GM21360 (cell line): ENCODE results near the gene CCDC14.
"Not testable (repeated sequence)": the region's sequence is repeated elsewhere in the genome, so short reads cannot be mapped to it uniquely, and the experiment has no call there.

Source experiments
- ATAC-seq: cut with Tn5 transposase; IDR thresholded peaks from one replicate; pipeline ENCODE4 v1.9.1; 2021; ENCODE audit warnings: mild to moderate bottlenecking, moderate library complexity; ENCODE audit not compliant: unreplicated experiment

CCDC14 gene, protein sequence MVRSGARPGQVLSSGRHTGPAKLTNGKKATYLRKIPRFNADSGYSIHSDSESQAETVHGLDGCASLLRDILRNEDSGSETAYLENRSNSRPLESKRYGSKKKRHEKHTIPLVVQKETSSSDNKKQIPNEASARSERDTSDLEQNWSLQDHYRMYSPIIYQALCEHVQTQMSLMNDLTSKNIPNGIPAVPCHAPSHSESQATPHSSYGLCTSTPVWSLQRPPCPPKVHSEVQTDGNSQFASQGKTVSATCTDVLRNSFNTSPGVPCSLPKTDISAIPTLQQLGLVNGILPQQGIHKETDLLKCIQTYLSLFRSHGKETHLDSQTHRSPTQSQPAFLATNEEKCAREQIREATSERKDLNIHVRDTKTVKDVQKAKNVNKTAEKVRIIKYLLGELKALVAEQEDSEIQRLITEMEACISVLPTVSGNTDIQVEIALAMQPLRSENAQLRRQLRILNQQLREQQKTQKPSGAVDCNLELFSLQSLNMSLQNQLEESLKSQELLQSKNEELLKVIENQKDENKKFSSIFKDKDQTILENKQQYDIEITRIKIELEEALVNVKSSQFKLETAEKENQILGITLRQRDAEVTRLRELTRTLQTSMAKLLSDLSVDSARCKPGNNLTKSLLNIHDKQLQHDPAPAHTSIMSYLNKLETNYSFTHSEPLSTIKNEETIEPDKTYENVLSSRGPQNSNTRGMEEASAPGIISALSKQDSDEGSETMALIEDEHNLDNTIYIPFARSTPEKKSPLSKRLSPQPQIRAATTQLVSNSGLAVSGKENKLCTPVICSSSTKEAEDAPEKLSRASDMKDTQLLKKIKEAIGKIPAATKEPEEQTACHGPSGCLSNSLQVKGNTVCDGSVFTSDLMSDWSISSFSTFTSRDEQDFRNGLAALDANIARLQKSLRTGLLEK

DNA sequence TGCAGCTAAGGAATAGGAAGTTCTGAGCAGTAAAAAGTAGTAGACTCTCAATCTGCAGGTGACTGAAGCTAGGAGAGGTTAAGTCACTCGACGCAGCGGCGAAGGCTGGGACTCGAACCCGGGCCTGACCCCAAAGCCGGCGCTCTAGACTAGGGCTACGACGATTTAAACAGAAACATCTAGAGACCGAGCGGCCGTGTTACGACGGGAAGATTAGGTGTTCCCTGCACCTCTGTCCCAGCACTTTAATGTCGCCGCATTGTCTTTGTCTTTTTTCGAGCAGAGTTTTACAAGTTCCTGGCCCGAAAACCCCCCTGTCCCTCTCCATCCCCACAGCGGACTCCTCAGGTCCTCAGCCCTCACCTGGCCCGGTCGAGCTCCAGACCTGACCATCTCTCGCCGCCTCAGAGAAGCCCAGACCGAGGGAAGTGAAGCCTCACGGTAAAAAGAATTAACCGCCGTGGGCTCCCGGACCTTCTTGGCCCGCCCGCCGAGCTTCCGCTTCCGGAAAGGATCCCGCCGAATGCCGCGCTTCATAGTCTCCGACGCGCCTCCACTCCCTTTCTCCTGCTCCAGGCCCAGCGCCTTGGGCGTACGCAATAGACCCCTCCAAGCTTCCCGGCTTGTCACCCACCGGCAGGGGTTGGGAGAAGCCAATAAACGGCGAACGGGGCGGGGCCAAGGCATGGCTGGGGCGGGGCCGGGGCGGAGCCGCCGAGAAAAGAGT, at the start of gene CCDC14:
Gene CCDC14, minus strand, starts transcription at position 449 of the 727 bp plus-strand sequence. Its CDS starts 56 bp downstream, at position 393.
- peak; percentile 89 for ATAC-seq

DNA sequence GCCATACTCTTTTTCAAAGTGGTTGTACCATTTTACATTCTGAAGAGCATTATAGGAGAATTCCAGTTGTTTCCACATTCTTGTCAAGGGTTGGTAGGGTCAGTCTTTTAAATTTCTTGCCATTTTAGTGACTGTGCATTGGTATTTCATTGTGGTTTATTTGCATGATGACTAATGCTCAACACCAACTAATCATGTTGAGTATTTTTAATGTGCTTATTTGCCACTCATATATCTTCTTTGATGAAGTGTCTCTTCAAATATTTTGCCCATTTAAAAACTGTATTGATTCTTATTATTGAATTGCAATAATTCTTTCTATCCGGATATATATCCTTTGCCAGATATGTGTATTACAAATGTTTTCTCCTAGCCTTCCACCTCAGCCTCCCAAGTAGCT, 47.3 kb upstream of the CCDC14 start:
- not testable (repeated sequence) for ATAC-seq

DNA sequence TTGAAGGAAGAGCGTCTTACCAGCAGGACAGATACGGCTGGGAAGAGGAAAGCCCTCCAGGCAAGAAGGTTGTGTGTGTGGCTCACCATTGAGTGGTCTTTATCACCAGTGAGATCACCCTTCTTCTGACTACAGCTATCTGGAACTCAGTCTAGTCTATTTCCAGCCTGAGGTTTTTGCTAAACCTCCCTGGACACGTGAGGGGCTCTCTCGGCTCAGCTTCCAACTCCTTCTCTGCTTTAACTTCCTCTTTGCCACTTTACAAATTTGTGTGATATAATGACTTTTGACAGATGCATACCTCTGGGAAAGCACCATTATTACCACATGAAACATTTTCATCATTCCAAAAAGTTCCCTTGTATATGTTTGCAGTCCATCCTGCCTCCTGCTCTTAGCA, 46.2 kb upstream of the CCDC14 start:
- no peak for ATAC-seq

DNA sequence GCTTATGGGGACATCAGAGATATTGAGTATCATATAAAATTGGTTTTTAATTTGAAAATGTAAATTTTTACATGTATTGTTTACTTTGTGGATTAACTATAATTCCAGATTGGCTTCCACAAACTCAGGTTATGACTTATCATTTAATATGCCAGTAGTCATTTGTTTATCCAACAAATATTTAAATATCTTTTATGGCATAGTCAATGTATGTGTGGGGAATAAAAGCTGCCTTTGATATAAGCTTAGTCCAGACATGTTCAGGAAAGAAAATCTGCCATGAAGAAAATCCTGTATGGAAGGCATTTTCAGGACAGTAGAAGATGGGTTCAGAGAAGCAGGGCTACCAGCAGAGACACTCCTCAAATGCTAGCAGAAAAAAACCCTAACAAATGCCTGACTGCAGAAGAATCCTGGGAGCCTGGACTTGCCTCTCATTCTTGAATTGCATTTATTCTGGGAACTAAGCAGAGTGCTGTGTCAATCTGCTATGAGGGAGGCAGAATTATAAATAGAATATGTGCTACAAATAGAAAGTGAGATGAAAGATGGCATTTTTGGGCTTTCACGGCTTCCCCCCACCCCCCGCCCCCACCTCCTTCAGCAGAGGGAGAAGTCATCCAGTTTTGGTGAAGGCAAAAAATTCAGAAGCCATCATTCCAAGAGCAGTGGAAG, 41.5 kb upstream of the CCDC14 start:
- not testable (repeated sequence) for ATAC-seq

DNA sequence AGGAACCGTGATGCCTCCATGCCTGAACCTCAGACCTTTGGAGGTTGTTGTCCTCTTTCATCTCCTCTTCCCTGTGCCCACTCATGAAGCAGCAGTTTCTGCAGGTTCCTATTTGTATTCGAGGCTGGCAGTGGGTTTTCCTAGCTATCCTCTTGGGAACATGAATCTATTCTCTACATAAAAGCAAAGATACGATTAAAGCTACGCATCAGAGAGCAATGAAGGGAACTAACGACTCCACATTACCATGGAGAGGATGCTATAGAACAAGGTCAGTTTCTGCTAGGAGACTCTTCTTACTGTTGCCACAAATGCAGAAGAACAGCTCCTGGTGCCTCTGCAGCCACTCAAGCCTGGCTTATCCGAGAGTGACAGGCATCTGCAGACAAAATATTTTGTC, 40.3 kb upstream of the CCDC14 start:
- not testable (repeated sequence) for ATAC-seq

DNA sequence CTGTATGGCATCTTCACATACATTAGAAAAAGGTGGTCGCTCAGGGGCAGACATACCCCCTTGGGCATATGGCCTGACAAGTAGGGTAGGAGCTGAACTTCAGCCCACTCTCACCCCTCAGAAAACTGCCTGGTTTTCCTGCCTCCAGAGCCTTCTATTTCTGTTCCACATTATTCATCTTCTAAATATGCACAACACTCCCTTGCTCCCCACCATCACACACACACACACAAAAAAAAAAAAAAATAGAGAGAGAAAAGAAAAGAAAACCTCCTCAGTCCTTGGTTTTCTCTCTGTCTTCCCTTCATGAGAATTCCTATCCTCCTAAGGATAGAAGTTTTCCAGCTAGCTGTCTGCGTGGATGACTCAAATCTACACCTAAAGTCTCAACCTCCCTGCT, 36.5 kb upstream of the CCDC14 start:
- ATAC-seq = no peak

DNA sequence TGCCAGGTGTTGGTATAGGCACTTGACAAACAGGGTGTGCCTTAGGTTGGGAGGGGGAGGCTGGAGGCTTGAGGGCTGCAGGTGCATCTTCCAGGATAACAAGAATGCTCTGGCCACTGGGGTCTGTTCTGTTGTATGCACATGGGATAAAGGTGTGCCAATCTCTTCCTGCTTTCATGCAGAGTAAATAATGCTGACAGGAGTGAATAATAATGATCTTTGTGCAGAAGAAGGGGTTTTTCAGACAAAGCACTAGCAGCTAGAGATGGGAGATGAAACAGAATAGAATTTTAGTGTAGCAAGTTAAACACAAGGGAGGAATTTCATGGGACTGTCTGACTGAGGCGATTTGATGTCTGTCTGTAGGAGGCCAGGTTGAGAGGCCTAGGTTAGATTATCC, 32.8 kb upstream of the CCDC14 start:
- ATAC-seq = no peak

DNA sequence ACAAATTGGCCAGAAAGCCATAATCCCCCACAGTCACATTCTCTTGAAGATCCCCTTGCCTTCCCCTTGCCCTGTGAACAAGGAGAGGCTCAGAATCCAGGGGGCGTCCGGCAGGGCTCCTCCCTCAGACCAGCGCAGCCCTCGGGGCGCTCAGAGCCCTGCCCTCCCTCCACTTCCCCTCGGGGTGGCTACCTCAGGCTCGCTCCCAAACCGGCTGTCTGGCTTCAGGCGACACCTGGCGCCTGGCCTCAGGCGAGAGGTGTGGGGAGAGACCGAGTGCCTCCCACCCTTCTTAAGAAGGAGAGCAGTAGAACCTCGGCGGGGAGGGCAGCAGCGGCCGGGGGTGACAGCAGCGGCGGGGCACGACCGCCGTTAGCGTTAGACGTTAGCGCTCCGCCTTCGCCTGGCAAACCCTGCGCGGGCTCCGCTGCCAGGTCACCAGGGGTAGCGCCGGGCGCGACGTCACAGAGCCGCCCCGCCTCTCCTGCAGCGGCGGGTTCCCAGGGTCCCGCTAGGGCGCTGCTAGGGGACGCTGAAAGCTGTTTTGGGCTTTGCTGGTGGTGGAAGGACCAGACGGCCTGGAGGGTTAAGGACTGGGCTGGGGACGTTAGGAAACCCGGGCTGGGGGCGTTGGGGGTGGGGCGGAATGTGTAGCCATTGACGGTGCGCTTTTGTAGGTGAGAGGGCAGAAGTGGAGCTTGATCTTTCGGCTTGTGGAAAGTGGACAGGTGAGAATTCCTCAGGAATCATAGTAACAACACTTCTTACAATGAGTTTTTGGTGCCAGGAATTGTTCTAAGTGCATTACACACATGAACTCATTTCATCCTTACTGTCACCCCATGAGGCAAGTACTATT, 30.9 kb upstream of the CCDC14 start, which contains the start of gene ROPN1:
Gene ROPN1, minus strand, starts transcription at position 395 of the 859 bp plus-strand sequence. CDS start 11,643 bp downstream, outside the sequence.
- ATAC-seq = not testable (repeated sequence)

DNA sequence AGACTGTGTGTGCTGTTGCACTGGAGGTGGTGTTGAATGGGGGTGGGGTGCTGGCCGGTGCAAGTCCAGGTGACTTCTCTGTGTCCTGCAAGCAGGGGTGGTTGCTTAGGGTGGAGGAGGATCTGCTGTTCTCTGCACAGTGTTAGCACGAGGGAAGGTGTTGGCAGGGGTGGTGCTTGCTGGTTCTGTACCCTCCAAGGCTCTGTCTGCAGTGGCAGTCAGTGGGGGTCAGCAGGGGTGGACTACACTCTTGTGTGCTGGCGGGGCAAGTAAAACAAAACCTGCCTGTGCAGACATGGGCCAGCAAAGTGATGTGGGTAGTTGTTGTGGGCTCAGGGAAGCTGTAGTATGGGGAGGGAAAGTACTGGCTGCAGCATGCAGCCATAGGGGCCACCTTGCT, 25.4 kb upstream of the CCDC14 start:
- ATAC-seq = no peak

DNA sequence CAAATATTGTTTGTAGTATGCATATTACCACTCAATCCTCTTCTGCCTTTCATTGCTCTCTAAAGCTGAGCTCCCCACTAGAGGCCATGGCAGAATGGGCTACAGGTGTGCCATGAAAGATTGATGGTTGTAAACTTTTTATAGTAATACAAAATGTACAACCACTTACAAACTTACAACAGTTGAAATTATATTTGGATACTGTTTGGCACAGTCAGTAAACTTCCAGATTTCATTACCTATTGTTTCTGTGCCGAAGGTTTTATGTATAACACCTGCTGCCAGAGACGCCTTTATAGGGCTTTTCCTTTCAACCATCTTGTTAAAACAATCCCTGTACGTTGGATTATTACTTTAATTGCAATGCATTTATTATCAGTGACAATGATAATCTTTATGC, 23.9 kb upstream of the CCDC14 start:
- no peak for ATAC-seq

DNA sequence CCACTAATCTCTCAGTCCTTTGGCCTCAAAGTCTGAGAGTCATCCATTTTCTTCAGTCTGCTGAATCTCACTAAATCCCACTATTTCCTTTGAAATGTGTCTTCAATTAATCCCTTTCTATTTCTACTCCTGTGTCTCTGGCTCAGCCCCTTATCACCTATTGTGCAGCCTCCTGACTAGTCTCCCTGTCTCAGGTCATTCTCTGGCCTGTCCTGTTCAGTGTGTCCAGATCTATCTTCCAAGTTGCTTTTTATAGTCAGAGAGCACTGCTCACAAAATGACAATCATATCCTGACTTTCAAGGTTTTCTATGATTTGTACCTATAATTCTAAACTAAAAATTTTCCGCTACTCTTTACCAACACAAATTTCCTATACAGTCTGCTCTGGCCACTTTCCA, 23.3 kb upstream of the CCDC14 start:
- ATAC-seq = no peak

DNA sequence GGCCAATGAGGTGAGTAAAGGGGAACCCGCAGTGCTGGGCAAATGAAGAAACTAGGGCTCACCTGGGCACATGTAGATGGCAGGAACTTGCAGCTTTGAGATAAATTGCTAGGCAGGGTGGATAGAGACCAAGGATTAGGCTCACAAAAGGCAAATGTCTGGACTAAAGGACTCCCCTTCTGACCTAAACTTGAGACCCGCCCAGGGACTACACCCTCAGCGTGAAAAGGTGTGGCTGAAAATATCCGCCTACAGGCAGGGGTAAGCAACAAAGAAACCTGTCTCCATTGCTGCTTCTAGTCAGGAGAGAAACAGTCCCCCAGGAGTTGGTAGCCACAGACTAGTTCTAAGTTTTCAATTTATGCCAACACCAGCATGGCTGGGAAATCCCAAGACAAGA, 20.3 kb upstream of the CCDC14 start:
- not testable (repeated sequence) for ATAC-seq

DNA sequence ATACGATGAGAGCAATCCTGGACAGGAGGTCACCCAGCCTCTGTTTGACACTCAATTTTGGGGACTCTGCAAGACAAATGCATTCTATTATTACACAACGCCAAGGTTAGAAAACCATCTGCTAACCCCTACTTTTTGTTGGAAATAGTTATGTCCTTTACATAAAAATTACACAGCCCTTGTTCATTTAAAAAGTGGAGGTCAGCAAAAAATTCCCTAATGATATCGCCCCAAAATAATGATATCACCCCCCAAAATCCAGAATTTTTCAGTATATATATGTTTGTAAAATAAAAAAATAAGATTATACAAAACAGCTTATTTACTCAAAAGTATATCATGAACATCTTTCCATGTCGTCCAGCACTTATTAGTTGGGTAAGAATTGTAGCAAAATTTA, 19.5 kb upstream of the CCDC14 start:
- ATAC-seq = no peak

DNA sequence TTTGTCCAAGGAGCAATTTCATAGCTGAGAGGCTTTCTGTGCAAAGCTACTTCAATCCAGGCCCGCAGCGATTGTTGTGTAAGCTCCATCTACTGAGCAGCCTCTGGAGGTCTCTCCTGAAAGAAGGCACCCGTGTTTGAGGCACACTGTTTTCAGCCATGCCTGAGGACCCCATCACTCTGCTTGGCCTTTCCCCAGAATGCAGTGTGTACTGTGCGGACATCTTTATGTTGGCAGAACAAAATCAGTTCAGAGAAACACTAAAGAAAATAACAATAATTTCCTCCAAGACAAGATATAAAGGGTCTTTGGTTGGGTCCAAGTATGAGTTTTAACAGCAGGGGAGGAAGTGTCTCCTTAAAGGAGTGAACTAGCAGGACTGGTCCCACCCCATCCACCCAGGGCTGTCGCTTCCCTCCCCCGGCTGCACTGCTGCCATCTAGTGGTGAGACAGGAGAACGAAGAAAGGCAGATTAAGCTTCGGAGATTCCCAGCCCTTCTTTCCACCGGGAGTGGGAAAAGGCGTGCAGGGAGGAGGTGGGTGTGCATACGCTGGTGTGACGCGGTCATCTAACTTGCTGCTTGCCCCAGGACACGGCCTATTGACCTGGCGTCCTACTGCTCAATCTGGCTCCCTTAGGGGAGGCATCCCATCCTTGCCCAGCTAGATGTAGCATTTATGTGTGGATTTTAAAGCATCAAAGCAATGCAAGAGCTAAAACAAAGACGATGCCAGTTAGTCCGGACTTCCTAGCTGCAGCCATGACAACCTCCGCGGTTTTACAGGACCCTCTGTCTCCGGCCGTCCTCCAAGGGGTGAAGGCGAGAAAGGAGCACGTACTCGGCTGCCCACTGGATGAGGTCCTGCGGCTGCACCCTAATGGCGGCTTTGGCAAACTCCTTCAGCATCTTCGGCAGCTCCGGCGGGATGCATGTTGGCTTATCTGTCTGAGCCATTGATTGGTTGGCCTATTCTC, 18.8 kb upstream of the CCDC14 start:
- ATAC-seq = not testable (repeated sequence)

DNA sequence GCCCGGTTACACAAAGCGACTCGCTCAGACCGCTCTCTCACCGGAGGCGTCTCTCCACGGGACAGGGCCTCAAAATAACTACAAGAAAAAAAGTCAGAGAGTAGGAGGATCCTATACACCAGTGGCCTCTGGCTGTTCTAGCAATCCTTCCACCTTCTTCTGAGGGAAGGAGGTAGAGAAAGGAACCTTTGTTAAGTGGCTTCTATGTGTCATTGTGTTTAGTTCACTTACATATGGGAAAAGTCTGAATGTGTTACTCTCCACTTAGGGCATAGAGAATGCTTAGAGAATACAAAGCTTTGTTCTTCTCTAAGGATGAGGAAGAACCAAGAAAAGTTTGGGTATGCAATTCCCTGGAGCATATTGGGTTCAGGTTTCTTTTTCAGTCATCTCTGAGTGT, 15.9 kb upstream of the CCDC14 start:
- ATAC-seq = not testable (repeated sequence)

DNA sequence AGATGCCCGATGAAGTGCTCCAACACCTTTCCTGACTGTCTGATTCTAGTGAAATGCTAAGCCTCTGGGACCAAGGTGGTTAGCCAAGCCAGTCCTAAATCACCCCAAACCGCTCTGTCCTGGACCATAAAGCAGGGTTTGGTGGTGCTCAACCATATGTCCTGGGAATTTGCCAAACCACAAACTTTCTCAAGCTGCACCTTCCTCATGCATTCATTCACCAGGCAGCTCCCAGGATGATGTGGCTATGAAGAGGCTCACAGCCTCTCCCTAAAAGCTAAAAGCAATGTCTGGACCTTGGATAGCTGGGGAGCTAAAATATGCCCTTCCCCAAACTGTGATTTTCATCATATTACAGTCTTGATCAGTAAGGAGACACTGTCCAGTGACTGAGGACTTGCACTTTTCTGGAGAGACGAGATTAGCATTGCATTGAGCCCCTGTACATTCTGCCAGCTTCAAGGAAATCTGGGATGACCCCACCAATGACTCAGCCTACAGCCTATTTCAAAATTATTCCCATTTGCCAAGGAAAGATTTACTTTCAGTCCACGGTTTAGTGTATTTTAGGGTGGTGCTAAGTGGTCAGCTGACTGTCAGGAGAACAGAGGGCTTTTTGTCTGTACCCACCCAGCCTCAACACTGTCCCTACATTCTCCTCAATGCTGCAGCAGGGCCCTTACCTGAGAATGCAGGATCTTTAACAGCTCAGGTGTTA, 15.3 kb upstream of the CCDC14 start:
- not testable (repeated sequence) for ATAC-seq

DNA sequence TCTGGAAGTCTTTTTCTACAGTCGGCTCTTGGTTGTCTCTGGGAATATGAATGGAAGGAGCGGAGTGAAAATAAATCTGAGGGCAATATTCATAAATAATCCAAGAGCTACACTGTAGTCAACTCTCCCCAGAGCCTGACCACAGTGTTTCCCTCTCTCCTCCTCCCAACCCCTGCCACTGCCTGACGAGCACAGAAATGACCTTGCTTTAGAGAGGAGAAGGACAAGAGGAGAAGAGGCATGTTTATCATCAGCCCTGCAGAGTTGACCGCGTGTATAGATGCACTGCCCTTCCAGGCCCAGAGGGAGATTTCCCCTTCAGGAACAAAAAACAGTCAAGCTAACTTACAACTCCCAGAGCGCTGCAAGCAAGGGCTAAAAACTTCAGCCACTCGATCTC, 14.0 kb upstream of the CCDC14 start:
- not testable (repeated sequence) for ATAC-seq

DNA sequence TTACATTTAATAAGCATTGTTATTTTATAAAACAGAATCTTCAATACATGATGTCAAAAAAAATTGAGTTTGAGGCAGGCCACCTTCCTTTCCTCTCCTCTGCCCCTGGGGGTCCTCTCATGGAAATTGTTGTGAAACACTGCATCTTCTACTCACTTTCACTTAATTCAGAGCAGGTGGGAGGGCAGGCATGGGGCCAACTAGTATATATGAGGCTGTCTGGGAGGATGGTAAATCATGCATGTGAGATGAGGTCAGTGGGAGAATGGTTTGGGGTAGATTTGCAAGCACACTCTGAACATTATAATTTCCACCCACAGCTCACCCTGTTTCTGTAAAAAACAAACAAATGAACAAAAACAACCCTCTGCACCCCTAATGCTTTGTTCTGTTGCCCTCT, 10.4 kb upstream of the CCDC14 start:
- no peak for ATAC-seq
